Progenitor cell of endocrine pancreas (in vitro differentiated cells): ENCODE results near the gene HDAC1. TPM values are rescaled to one million over a fixed set of nuclear protein-coding genes. Genes with fewer than 3 reads are reported as not detected.

Source experiments
- DNase-seq: peaks from one replicate; pipeline ENCODE4 v3.0.0; 2021; ENCODE audit warnings: low spot score; ENCODE audit not compliant: unreplicated experiment
- H3K27ac Mint-ChIP-seq: 2 replicates; pipeline ENCODE4 v1.8.0; 2021; ENCODE audit warnings: mild to moderate bottlenecking, moderate library complexity, mixed read lengths
- H3K27me3 Mint-ChIP-seq: 2 replicates; pipeline ENCODE4 v1.8.0; 2021; ENCODE audit warnings: mixed read lengths
- H3K36me3 Mint-ChIP-seq: 2 replicates; pipeline ENCODE4 v1.8.0; 2022; ENCODE audit warnings: mixed read lengths; ENCODE audit not compliant: insufficient read depth
- H3K4me1 Mint-ChIP-seq: 2 replicates; pipeline ENCODE4 v1.8.0; 2021; ENCODE audit warnings: low read depth, mixed read lengths
- H3K4me3 Mint-ChIP-seq: 2 replicates; pipeline ENCODE4 v1.8.0; 2021; ENCODE audit warnings: low read depth, mild to moderate bottlenecking, moderate library complexity, mixed read lengths
- H3K9me3 Mint-ChIP-seq: 2 replicates; pipeline ENCODE4 v1.8.0; 2021; ENCODE audit warnings: low read depth, mixed read lengths
- CTCF ChIP-seq: fragments of 200-600 bp; sonication (generic); IDR thresholded peaks from one replicate; pipeline ENCODE4 v1.5.0; 2021; ENCODE audit warnings: antibody characterized with exemption, mild to moderate bottlenecking; ENCODE audit not compliant: unreplicated experiment
- total RNA-seq: library from RNA; stranded (reverse); gene quantifications from 2 replicates; pipeline ENCODE4 v1.2.1, GENCODE V29; 2021

Gene HDAC1
- total RNA-seq, 1 donor from 2014 or later = 197 TPM

GRCh38 chr1:32327204-32327603 is 35.3 kb downstream of the HDAC1 start:
- Mint-ChIP-seq H3K9me3 (no peaks in the 10 kb centered on the region), H3K4me1 (peaks cover 11% of the 10 kb centered on the region), H3K4me3 (no peak overlapping the region), H3K27me3 (no peaks in the 10 kb centered on the region), H3K27ac (no peak overlapping the region), H3K36me3 (peaks cover 18% of the 10 kb centered on the region)
- no peak for DNase-seq
- no peak for TF ChIP-seq CTCF

GRCh38 chr1:32329931-32330466 is 38.1 kb downstream of the HDAC1 start:
- no peaks in the 10 kb centered on the region for H3K27me3 Mint-ChIP-seq
- peaks cover 26% of the 10 kb centered on the region for H3K4me1 Mint-ChIP-seq
- no peaks in the 10 kb centered on the region for H3K9me3 Mint-ChIP-seq
- H3K4me3 Mint-ChIP-seq = no peak overlapping the region
- TF ChIP-seq CTCF = no peak
- H3K27ac Mint-ChIP-seq = peak overlapping the region; percentile 0
- H3K36me3 Mint-ChIP-seq = peaks cover 30% of the 10 kb centered on the region
- DNase-seq = no peak

GRCh38 chr1:32330558-32331151 is 38.8 kb downstream of the HDAC1 start:
- H3K4me1 Mint-ChIP-seq = peaks cover 26% of the 10 kb centered on the region
- no peak for DNase-seq
- H3K4me3 Mint-ChIP-seq = no peak overlapping the region
- no peaks in the 10 kb centered on the region for H3K27me3 Mint-ChIP-seq
- no peaks in the 10 kb centered on the region for H3K9me3 Mint-ChIP-seq
- TF ChIP-seq CTCF = no peak
- H3K27ac Mint-ChIP-seq = peak overlapping the region; percentile 96
- H3K36me3 Mint-ChIP-seq = peaks cover 26% of the 10 kb centered on the region

- H3K4me1 Mint-ChIP-seq = peaks cover 26% of the 10 kb centered on the region
- H3K36me3 Mint-ChIP-seq = peaks cover 26% of the 10 kb centered on the region
- no peak for DNase-seq
- peak overlapping the region; percentile 96 for H3K27ac Mint-ChIP-seq
- H3K4me3 Mint-ChIP-seq = no peak overlapping the region
- TF ChIP-seq CTCF = no peak
- no peaks in the 10 kb centered on the region for H3K27me3 Mint-ChIP-seq
- no peaks in the 10 kb centered on the region for H3K9me3 Mint-ChIP-seq
Observed at GRCh38 chr1:32331549-32331948, 39.7 kb downstream of the HDAC1 start.

GRCh38 chr1:32332290-32333079 is 40.6 kb downstream of the HDAC1 start:
- DNase-seq = no peak
- TF ChIP-seq CTCF = no peak
- H3K27me3 Mint-ChIP-seq = no peaks in the 10 kb centered on the region
- H3K36me3 Mint-ChIP-seq = peaks cover 26% of the 10 kb centered on the region
- peak overlapping the region; percentile 46 for H3K4me3 Mint-ChIP-seq
- H3K9me3 Mint-ChIP-seq = no peaks in the 10 kb centered on the region
- peaks cover 29% of the 10 kb centered on the region for H3K4me1 Mint-ChIP-seq
- peak overlapping the region; percentile 96 for H3K27ac Mint-ChIP-seq
